Effector memory CD4-positive, alpha-beta T cell (primary cell): ENCODE results near the gene HIGD1B.

Experiments
- DNase-seq, 3 donors: peaks; one replicate each; pipeline ENCODE4 v3.0.0-alpha.2; 2020
- H3K27ac ChIP-seq: 2 replicates; pipeline ENCODE4 v1.7.0; 2013; ENCODE audit warnings: mild to moderate bottlenecking, low read length, moderate library complexity; ENCODE audit not compliant: insufficient read depth, poor library complexity, severe bottlenecking
- H3K27me3 ChIP-seq: replicated peaks from 2 replicates; pipeline ENCODE4 v1.7.0; 2013; ENCODE audit warnings: mild to moderate bottlenecking, low read length; ENCODE audit not compliant: insufficient read depth, control insufficient read depth, poor library complexity, severe bottlenecking
- H3K36me3 ChIP-seq: 2 replicates; pipeline ENCODE4 v1.7.0; 2013; ENCODE audit warnings: mild to moderate bottlenecking, low read length, moderate library complexity; ENCODE audit not compliant: control insufficient read depth, insufficient read depth
- H3K4me1 ChIP-seq: 2 replicates; pipeline ENCODE4 v1.7.0; 2013; ENCODE audit warnings: low read length, mild to moderate bottlenecking; ENCODE audit not compliant: control insufficient read depth, insufficient read depth, poor library complexity, severe bottlenecking
- H3K4me3 ChIP-seq: 2 replicates; pipeline ENCODE4 v1.7.0; 2013; ENCODE audit warnings: low read length, low read depth, mild to moderate bottlenecking; ENCODE audit not compliant: insufficient read depth, poor library complexity, severe bottlenecking
- H3K9me3 ChIP-seq: 2 replicates; pipeline ENCODE4 v1.7.0; 2013; ENCODE audit warnings: mild to moderate bottlenecking, low read length, moderate library complexity; ENCODE audit not compliant: control insufficient read depth

Gene HIGD1B

DNA sequence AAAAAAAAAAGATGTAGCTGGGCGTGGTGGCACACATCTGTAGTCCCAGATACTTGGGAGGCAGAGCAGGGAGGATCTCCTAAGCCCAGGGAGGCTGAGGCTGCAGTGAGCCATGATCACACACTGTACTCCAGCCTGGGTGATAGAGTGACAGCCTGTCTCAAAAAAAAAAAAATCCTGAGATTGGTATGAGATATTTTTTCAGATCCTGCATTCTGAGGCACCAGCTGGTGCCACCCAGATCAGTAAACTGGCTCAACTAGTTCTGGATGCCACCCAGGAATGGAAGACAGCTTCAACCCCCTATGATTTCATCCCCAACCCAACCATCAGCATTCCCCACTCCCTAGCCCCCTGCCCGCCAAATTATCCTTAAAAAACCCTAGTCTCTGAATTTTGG, 10.5 kb upstream of the HIGD1B start:
- H3K27ac ChIP-seq: no peak overlapping the region

DNA sequence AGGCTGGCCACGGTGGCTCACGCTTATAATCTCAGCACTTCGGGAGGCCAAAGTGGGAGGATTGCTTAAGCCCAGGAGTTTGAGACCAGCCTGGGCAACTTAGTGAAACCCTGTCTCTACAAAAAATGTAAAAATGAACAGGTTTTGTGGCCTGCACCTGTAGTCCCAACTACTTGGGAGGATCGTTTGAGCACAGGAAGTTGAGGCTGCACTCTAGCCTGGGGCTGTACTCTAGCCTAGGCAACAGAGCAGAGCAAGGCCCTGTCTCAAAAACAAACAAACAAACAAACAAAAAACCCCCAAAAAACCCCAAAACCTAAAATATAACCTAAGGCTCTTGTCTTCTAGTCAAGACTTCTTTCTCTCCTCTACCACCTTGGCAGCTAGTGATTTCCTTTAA, 7.4 kb upstream of the HIGD1B start:
- no peak overlapping the region for H3K4me3 ChIP-seq
- DNase-seq: no peak
- no peaks in the 10 kb centered on the region for H3K9me3 ChIP-seq
- H3K27me3 ChIP-seq: no peaks in the 10 kb centered on the region
- H3K27ac ChIP-seq: no peak overlapping the region
- H3K4me1 ChIP-seq: no peaks in the 10 kb centered on the region
- no peaks in the 10 kb centered on the region for H3K36me3 ChIP-seq

More for the DNA sequence above, 10.5 kb upstream of the HIGD1B start:
- Histone ChIP-seq H3K4me1 (no peaks in the 10 kb centered on the region), H3K27me3 (no peaks in the 10 kb centered on the region), H3K9me3 (no peaks in the 10 kb centered on the region), H3K36me3 (no peaks in the 10 kb centered on the region), H3K4me3 (no peak overlapping the region)
- no peak for DNase-seq

DNA sequence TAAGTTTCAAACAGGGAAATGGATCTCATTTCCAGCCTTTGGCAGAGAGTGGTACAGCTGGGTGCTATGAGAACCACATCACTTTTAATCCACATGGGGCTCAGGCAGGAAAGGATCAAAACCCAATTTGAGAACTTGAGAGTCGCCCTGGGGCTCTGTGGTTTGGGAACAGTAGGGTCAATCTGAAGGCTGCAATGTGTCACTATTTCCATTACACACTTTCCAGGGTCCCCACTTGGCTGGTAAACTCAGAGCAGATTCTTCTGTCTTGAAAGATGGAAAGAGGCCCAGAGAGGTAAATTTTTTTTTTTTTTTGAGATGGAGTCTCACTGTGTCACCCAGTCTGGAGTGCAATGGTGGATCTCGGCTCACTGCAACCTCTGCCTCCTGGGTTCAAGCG, 6.7 kb upstream of the HIGD1B start:
- Histone ChIP-seq H3K36me3 (no peaks in the 10 kb centered on the region), H3K4me3 (no peak overlapping the region), H3K27me3 (no peaks in the 10 kb centered on the region), H3K4me1 (no peaks in the 10 kb centered on the region), H3K9me3 (no peaks in the 10 kb centered on the region), H3K27ac (no peak overlapping the region)
- DNase-seq: no peak

DNA sequence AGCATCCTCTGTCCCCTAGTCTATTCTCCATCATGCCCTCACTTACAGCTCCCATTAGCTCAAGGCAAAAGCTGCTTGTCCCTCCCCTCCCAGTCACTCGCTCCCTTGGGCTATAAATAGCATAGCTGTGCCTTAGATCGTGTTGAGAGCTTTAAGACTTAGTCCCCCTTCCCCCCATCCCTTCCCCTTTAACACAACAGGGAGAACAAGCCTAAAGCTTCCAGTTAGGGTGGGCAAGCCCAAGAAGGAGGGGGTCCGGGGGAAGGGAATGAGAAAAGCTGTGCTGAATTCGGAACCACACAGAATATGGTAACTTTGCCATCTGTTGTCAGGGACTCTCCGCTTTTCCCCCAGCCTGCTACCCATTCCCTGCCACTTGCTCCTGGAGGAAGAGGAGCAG, 4.9 kb upstream of the HIGD1B start:
- Histone ChIP-seq H3K4me1 (no peaks in the 10 kb centered on the region), H3K4me3 (no peak overlapping the region), H3K9me3 (no peaks in the 10 kb centered on the region), H3K36me3 (no peaks in the 10 kb centered on the region), H3K27ac (no peak overlapping the region), H3K27me3 (no peaks in the 10 kb centered on the region)
- DNase-seq: no peak

DNA sequence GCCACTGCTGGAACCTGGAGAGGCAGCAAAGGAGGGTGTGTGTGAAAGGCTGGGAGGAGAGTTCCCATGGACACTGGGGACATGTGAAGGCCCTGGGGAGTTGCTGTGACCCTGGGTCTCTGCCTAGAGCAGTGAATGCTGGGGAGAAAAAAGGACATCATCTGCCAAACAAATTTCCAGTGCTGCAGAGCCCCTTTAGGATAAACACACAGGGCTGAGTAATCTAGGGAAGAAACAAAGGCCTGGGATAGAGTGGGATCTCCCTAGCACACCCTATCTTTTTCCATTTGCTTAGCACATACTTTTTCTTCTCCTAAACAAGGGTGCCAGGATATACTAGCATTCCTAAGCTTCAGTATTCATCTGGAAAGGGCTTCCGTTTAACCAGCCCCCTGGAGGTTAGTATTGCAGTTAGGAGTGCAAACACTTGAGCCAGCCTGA, 3.3 kb upstream of the HIGD1B start:
- Histone ChIP-seq H3K27ac (no peak overlapping the region), H3K36me3 (no peaks in the 10 kb centered on the region), H3K27me3 (no peaks in the 10 kb centered on the region), H3K4me1 (no peaks in the 10 kb centered on the region), H3K4me3 (no peak overlapping the region), H3K9me3 (no peaks in the 10 kb centered on the region)
- DNase-seq: no peak

DNA sequence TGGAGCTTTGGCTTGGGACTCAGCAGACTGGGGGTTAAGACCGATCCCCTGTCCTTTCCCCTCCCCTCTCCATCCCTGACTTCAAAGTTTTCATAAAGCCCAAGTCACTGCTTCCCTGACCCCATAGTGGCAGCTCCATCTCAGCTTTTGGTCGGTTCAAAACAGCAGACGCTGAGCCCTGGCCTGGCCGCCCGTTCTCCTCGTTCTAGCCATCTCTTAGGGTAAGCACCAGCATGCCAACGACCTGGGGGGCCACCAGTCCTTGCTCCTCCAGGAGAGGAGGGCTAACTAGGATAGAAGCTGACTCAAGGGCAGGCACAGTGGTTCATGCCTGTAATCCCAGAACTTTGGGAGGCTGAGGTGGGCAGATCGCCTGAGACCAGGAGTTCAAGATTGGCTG, 1.5 kb upstream of the HIGD1B start:
- no peaks in the 10 kb centered on the region for H3K27me3 ChIP-seq
- peaks cover 8% of the 10 kb centered on the region for H3K36me3 ChIP-seq
- H3K27ac ChIP-seq: no peak overlapping the region
- H3K9me3 ChIP-seq: no peaks in the 10 kb centered on the region
- DNase-seq: no peak
- H3K4me3 ChIP-seq: no peak overlapping the region
- no peaks in the 10 kb centered on the region for H3K4me1 ChIP-seq

DNA sequence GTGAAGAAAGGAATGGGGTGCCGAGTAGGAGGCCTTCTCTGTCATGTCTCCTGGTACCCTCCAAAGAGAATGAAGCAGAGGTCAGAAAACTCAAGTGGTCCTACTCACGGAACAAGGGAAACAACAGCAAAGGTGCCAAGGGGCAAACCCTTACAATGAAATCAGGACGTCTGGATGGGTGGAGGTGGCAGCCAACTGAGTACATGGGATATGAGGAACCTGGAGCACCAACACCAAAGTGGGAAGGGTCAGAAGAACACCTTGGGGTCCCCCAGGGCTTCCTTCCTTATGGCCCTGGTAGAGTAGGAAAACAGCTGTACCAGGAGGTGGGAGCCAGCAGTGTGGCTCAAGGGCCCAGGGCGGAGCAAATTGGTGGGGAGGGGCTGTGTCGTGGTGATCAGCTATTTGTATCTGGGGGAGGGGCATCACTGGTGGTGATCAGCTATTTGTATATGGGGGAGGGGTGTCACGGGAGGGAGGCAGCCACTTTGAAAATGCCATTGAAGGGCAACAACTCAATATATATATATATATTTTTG, 643 bp downstream of the HIGD1B start:
- H3K27ac ChIP-seq: no peak overlapping the region
- H3K9me3 ChIP-seq: no peaks in the 10 kb centered on the region
- H3K4me3 ChIP-seq: no peak overlapping the region
- H3K27me3 ChIP-seq: no peaks in the 10 kb centered on the region
- H3K4me1 ChIP-seq: no peaks in the 10 kb centered on the region
- no peak for DNase-seq
- peaks cover 22% of the 10 kb centered on the region for H3K36me3 ChIP-seq

DNA sequence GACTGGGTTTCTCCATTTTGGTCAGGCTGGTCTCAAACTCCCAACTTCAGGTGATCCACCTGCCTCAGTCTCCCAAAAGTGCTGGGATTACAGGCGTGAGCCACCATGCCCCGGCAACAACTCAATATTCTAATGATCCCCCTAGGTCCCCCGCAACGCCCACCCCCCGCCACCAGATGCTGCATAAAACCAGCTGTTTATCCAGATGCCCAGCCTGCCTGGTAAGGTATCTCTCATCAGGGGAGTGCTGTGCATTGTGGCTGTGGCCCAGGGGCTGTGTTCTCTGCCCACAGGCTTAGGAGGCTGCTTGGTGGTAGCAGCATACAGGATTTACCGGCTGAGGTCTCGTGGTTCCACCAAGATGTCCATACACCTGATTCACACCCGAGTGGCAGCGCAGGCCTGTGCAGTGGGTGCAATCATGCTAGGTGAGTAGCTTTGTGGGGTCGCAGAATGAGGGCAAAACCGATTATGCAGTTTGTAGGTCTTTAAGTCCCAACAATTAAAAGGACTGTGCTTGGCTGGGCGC, 1.3 kb downstream of the HIGD1B start:
- H3K36me3 ChIP-seq: peaks cover 29% of the 10 kb centered on the region
- no peaks in the 10 kb centered on the region for H3K4me1 ChIP-seq
- H3K27me3 ChIP-seq: no peaks in the 10 kb centered on the region
- DNase-seq: no peak
- H3K27ac ChIP-seq: no peak overlapping the region
- H3K9me3 ChIP-seq: no peaks in the 10 kb centered on the region
- H3K4me3 ChIP-seq: no peak overlapping the region

DNA sequence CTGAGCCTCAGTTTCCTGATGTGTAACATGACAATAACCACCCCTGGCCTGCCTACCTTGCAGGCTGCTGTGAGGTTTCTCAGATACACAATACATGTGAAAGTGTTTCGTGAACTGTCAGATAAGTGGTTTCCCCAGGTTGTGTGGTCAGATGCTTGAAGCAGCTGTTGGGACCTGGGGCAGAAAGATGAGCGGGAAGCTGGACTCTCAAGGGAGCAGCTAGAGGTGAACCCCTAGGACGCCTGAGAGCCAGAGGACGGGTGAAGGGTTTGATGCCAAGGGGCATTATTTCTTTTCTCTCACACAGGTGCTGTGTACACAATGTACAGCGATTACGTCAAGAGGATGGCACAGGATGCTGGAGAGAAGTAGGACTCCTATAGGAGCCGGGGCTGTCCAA, 2.3 kb downstream of the HIGD1B start:
- H3K36me3 ChIP-seq: peaks cover 39% of the 10 kb centered on the region
- no peak overlapping the region for H3K4me3 ChIP-seq
- no peaks in the 10 kb centered on the region for H3K9me3 ChIP-seq
- DNase-seq: no peak
- no peaks in the 10 kb centered on the region for H3K27me3 ChIP-seq
- no peak overlapping the region for H3K27ac ChIP-seq
- H3K4me1 ChIP-seq: no peaks in the 10 kb centered on the region

DNA sequence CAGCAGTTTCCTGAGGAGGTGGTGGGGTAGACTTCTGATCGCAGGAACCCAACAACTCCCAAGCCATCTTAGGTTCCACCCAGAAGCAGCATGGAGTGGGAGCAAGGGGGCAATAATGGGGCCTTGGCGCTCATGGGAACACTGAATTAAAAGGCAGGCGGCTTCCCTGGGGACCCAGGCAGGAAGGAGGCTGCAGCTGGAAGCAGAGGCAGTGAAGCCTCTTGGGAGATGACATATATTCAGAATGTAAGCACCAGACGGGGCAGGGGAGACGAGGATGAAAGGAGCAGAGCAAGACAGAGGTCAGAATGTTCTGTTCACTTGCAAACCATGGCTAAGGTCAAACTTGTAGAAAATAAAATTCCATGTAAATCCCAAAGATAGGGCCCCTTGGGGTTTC, 2.9 kb downstream of the HIGD1B start:
- no peaks in the 10 kb centered on the region for H3K27me3 ChIP-seq
- DNase-seq: no peak
- H3K9me3 ChIP-seq: no peaks in the 10 kb centered on the region
- no peak overlapping the region for H3K4me3 ChIP-seq
- H3K36me3 ChIP-seq: peaks cover 44% of the 10 kb centered on the region
- no peak overlapping the region for H3K27ac ChIP-seq
- H3K4me1 ChIP-seq: no peaks in the 10 kb centered on the region
